Naive thymus-derived CD8-positive, alpha-beta T cell (primary cell): ENCODE measurements around the gene DERL3. TPM values are rescaled to one million over a fixed set of nuclear protein-coding genes. Genes with fewer than 3 reads are reported as not detected.

Experiments used
- polyA plus RNA-seq, 3 donors: library from polyadenylated mRNA; unstranded; fragments of 300-500 nt; fragmentation: Illumina TruSeq; gene quantifications; one replicate each; pipeline ENCODE4 v1.2.3, GENCODE V29; 2021
- total RNA-seq, 8 experiments: library from RNA in 2 of 8; stranded (reverse) in 2 of 8; gene quantifications; one replicate each; pipeline ENCODE4 v1.2.3 and lab custom pipeline; 2021 to 2026

The DERL3 gene
- total and polyA plus RNA-seq, 5 experiments from 2014 or later: 1.7 to 2.0 TPM; not detected in 3

Other genes with a start within 250 kb of the DERL3 start
- gene DRICH1, start 206.7 kb downstream of the DERL3 start, total RNA-seq: 1 to 10 TPM; 1.5 to 1.8 TPM
- gene DRICH1, start 206.7 kb downstream of the DERL3 start, polyA plus RNA-seq: not detected
- 10 to 100 TPM; 12.3 to 15.2 TPM for gene RGL4, start 148.0 kb downstream of the DERL3 start, total RNA-seq
- 100 to 1,000 TPM in 2 of 3 donors, 10 to 100 TPM in 1; 90.7 to 115 (median 110) TPM for gene RGL4, start 148.0 kb downstream of the DERL3 start, polyA plus RNA-seq
- 1 to 10 TPM; 6.9 to 7.0 TPM for gene ZNF70, start 87.9 kb downstream of the DERL3 start, total RNA-seq
- gene ZNF70, start 87.9 kb downstream of the DERL3 start, polyA plus RNA-seq: under 1 TPM; 0.20 to 0.57 (median 0.47) TPM
- gene VPREB3, start 84.6 kb downstream of the DERL3 start, total RNA-seq: 1 to 10 TPM; 1.8 to 3.3 TPM
- under 1 TPM in 2 of 3 donors, not detected in 1; 0.80 to 0.92 TPM for gene VPREB3, start 84.6 kb downstream of the DERL3 start, polyA plus RNA-seq
- 1 to 10 TPM; 4.1 to 5.4 TPM for gene C22orf15, start 76.0 kb downstream of the DERL3 start, total RNA-seq
- gene C22orf15, start 76.0 kb downstream of the DERL3 start, polyA plus RNA-seq: 1 to 10 TPM in 1 of 3 donors, under 1 TPM in 2; 0.42 to 1.7 (median 0.81) TPM
- gene CHCHD10, start 71.0 kb downstream of the DERL3 start, total RNA-seq: 10 to 100 TPM; 44.3 to 47.4 TPM
- gene CHCHD10, start 71.0 kb downstream of the DERL3 start, polyA plus RNA-seq: 10 to 100 TPM; 26.1 to 37.6 (median 36.0) TPM
- gene MMP11, start 66.2 kb downstream of the DERL3 start, total RNA-seq: 1 to 10 TPM; 3.8 TPM
- 1 to 10 TPM; 2.1 to 6.5 (median 2.8) TPM for gene MMP11, start 66.2 kb downstream of the DERL3 start, polyA plus RNA-seq
- 10 to 100 TPM; 52.9 to 55.5 TPM for gene SMARCB1, start 52.0 kb downstream of the DERL3 start, total RNA-seq
- gene SMARCB1, start 52.0 kb downstream of the DERL3 start, polyA plus RNA-seq: 10 to 100 TPM; 33.3 to 45.0 (median 35.0) TPM
- gene SLC2A11, start 18.9 kb upstream of the DERL3 start, total RNA-seq: 10 to 100 TPM; 22.7 to 23.6 TPM
- gene SLC2A11, start 18.9 kb upstream of the DERL3 start, polyA plus RNA-seq: 1 to 10 TPM; 3.6 to 8.5 (median 6.3) TPM
- gene MIF, start 55.4 kb upstream of the DERL3 start, total RNA-seq: 100 to 1,000 TPM; 206 to 208 TPM
- gene MIF, start 55.4 kb upstream of the DERL3 start, polyA plus RNA-seq: 1,000 to 10,000 TPM; 1,088 to 1,264 (median 1,247) TPM
- not detected for gene GSTT2B, start 122.2 kb upstream of the DERL3 start, total RNA-seq
- gene GSTT2B, start 122.2 kb upstream of the DERL3 start, polyA plus RNA-seq: not detected
- gene DDTL, start 127.9 kb upstream of the DERL3 start, total RNA-seq: not detected
- gene DDTL, start 127.9 kb upstream of the DERL3 start, polyA plus RNA-seq: 1 to 10 TPM in 2 of 3 donors, under 1 TPM in 1; 0.58 to 1.6 (median 1.3) TPM
- 100 to 1,000 TPM in 1 of 2 experiments, 10 to 100 TPM in 1; 92.7 to 108 TPM for gene DDT, start 135.4 kb upstream of the DERL3 start, total RNA-seq
- gene DDT, start 135.4 kb upstream of the DERL3 start, polyA plus RNA-seq: 100 to 1,000 TPM; 111 to 152 (median 133) TPM
- gene GSTT2, start 141.1 kb upstream of the DERL3 start, total RNA-seq: not detected
- not detected for gene GSTT2, start 141.1 kb upstream of the DERL3 start, polyA plus RNA-seq
- not detected for gene GSTT4, start 166.4 kb upstream of the DERL3 start, total RNA-seq
- not detected for gene GSTT4, start 166.4 kb upstream of the DERL3 start, polyA plus RNA-seq
- gene CABIN1, start 172.3 kb upstream of the DERL3 start, total RNA-seq: 100 to 1,000 TPM; 162 to 164 TPM
- gene CABIN1, start 172.3 kb upstream of the DERL3 start, polyA plus RNA-seq: 10 to 100 TPM in 2 of 3 donors, 1 to 10 TPM in 1; 7.1 to 19.1 (median 12.5) TPM